GM12878 (cell line): ENCODE measurements around the gene SLC35A2. TPM values are rescaled to one million over a fixed set of nuclear protein-coding genes. Genes with fewer than 3 reads are reported as not detected.

Experiments
- ATF7 ChIP-seq: fragments of 450-650 bp; IDR thresholded peaks from 2 replicates; pipeline ENCODE4 v1.6.1; 2016; ENCODE audit warnings: low read depth, mild to moderate bottlenecking
- BMI1 ChIP-seq: fragments of 450-650 bp; IDR thresholded peaks from 2 replicates; pipeline ENCODE4 v1.6.1; 2016; ENCODE audit warnings: mild to moderate bottlenecking, moderate library complexity, borderline replicate concordance
- CREM ChIP-seq: IDR thresholded peaks from 2 replicates; pipeline ENCODE4 v1.6.1; 2014; ENCODE audit warnings: antibody characterized with exemption, low read depth
- JUNB ChIP-seq: IDR thresholded peaks from 2 replicates; pipeline ENCODE4 v1.6.1; 2016; ENCODE audit warnings: antibody characterized with exemption, mild to moderate bottlenecking
- MXI1 ChIP-seq: fragments of 150-350 bp; IDR thresholded peaks from 2 replicates; pipeline ENCODE4 v1.6.1; 2011; ENCODE audit warnings: low read depth, mild to moderate bottlenecking, inconsistent platforms, low read length, improper control_type of control experiment
- NR2C2 ChIP-seq: IDR thresholded peaks from 2 replicates; pipeline ENCODE4 v1.6.1; 2011; ENCODE audit warnings: borderline replicate concordance, low read depth; ENCODE audit not compliant: control insufficient read depth, insufficient read length
- PML ChIP-seq: IDR thresholded peaks from 2 replicates; pipeline ENCODE4 v1.6.1; 2012; ENCODE audit warnings: low read length, inconsistent platforms
- POLR2AphosphoS2 ChIP-seq: IDR thresholded peaks from 2 replicates; pipeline ENCODE4 v1.6.1; 2011; ENCODE audit warnings: low read depth, mild to moderate bottlenecking, low read length, improper control_type of control experiment, moderate library complexity
- SMAD5 ChIP-seq: IDR thresholded peaks from 2 replicates; pipeline ENCODE4 v1.6.1; 2016; ENCODE audit warnings: antibody characterized with exemption, low read depth
- SMC3 ChIP-seq: IDR thresholded peaks from 2 replicates; pipeline ENCODE4 v1.6.1; 2011; ENCODE audit warnings: low read length, improper control_type of control experiment, borderline replicate concordance
- WRNIP1 ChIP-seq: IDR thresholded peaks from 2 replicates; pipeline ENCODE4 v1.6.1; 2011; ENCODE audit warnings: low read depth, low read length, improper control_type of control experiment, borderline replicate concordance
- YBX1 ChIP-seq: fragments of 450-650 bp; IDR thresholded peaks from 2 replicates; pipeline ENCODE4 v1.6.1; 2016; ENCODE audit warnings: antibody characterized with exemption
- ZNF217 ChIP-seq: fragments of 450-650 bp; IDR thresholded peaks from 2 replicates; pipeline ENCODE4 v1.6.1; 2017; ENCODE audit warnings: antibody characterized with exemption, mild to moderate bottlenecking
- polyA plus RNA-seq, 11 experiments: library from polyadenylated mRNA; depleted of rRNA in 4 of 11; unstranded in 6 of 11; stranded (reverse) in 5 of 11; fragments of >200 nt; fragmentation: Nextera tagmentation in 4 of 11; fragmentation: Illumina TruSeq in 1 of 11; extraction: Ambion mirVana in 4 of 11; extraction: Trizol in 1 of 11; gene quantifications; 1 replicate in 1 of 11; 2 replicates in 10 of 11; pipeline versions ENCODE4 v1.2.1 to v1.2.3, GENCODE V29; 2011 to 2016; ENCODE audit warnings: inconsistent platforms in 2 of 11, missing spikeins in 2 of 11, low read depth in 1 of 11
- total RNA-seq, 4 experiments: library from RNA; depleted of rRNA in 3 of 4; stranded (reverse); fragments of >200 nt in 3 of 4; fragmentation: Illumina TruSeq in 1 of 4; extraction: Trizol in 1 of 4; gene quantifications; 2 replicates each; pipeline versions ENCODE4 v1.2.1 to v1.2.3, GENCODE V29; 2013 to 2021
- TF ChIP-seq, protein P1 (sequence below): fragments of 150-350 bp; IDR thresholded peaks from 2 replicates; pipeline ENCODE4 v1.6.1; 2016; ENCODE audit warnings: low read depth, low read length
- TF ChIP-seq, protein P2 (sequence below): IDR thresholded peaks from 2 replicates; pipeline ENCODE4 v1.6.1; 2011; ENCODE audit warnings: borderline replicate concordance, low read depth, mild to moderate bottlenecking, moderate library complexity, low read length; ENCODE audit not compliant: insufficient read depth, poor library complexity, severe bottlenecking
- TF ChIP-seq, protein P3 (sequence below): IDR thresholded peaks from 2 replicates; pipeline ENCODE4 v1.6.1; 2012; ENCODE audit warnings: improper control_type of control experiment, low read depth, low read length; ENCODE audit not compliant: insufficient replicate concordance
- TF ChIP-seq, protein P4 (sequence below): IDR thresholded peaks from 2 replicates; pipeline ENCODE4 v1.6.1; 2012; ENCODE audit warnings: low read depth, low read length, improper control_type of control experiment

Gene SLC35A2
- total and polyA plus RNA-seq, 10 of the 15 experiments (the other 5 are each of a cell fraction or from before 2014, with no cell fraction given) = 2.1 to 27.4 (median 14.9) TPM

DNA sequence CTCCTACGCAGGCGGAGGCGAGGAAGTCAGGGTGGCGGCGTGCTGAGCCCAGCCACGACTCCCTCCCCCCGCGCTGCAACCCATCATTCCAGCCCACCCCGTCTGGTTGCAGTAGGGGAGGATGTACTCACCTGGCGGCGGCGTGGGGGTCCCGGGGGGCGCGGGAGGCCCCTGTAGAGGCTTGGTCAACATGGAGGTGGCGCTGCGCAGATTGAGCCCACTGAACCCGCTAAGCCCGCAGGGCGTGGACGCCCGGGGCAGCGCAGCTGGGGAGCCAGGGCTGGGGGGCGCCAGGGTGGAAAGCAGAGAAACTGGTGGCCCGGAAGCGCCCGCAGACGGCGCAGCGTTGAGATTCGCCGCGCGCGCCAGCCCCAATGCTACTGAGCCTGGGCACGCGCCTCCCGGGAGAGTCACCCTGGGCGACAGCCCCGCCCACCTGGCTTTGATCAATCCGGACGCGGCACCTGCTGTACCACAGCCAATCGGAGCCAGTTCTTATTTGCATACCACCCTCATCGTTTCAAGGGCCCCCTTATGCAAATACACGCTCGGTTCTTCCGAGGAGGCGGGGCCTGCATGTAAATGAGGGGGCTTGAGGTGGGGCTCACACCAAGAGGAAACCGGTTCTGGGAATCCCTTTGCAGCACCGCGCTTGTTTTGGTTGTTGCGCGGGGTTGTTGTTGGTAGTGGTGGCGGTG, 7.3 kb upstream of the SLC35A2 start, which contains the start of gene PIM2 (continued):
- peak; percentile 97 for TF ChIP-seq POLR2AphosphoS2
- TF ChIP-seq, protein P1, sequence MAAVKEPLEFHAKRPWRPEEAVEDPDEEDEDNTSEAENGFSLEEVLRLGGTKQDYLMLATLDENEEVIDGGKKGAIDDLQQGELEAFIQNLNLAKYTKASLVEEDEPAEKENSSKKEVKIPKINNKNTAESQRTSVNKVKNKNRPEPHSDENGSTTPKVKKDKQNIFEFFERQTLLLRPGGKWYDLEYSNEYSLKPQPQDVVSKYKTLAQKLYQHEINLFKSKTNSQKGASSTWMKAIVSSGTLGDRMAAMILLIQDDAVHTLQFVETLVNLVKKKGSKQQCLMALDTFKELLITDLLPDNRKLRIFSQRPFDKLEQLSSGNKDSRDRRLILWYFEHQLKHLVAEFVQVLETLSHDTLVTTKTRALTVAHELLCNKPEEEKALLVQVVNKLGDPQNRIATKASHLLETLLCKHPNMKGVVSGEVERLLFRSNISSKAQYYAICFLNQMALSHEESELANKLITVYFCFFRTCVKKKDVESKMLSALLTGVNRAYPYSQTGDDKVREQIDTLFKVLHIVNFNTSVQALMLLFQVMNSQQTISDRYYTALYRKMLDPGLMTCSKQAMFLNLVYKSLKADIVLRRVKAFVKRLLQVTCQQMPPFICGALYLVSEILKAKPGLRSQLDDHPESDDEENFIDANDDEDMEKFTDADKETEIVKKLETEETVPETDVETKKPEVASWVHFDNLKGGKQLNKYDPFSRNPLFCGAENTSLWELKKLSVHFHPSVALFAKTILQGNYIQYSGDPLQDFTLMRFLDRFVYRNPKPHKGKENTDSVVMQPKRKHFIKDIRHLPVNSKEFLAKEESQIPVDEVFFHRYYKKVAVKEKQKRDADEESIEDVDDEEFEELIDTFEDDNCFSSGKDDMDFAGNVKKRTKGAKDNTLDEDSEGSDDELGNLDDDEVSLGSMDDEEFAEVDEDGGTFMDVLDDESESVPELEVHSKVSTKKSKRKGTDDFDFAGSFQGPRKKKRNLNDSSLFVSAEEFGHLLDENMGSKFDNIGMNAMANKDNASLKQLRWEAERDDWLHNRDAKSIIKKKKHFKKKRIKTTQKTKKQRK = no peak
- no peak for TF ChIP-seq BMI1
- TF ChIP-seq SMC3 = no peak
- no peak for TF ChIP-seq ATF7
- no peak for TF ChIP-seq NR2C2
- TF ChIP-seq, protein P2, sequence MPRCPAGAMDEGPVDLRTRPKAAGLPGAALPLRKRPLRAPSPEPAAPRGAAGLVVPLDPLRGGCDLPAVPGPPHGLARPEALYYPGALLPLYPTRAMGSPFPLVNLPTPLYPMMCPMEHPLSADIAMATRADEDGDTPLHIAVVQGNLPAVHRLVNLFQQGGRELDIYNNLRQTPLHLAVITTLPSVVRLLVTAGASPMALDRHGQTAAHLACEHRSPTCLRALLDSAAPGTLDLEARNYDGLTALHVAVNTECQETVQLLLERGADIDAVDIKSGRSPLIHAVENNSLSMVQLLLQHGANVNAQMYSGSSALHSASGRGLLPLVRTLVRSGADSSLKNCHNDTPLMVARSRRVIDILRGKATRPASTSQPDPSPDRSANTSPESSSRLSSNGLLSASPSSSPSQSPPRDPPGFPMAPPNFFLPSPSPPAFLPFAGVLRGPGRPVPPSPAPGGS = no peak
- no peak for TF ChIP-seq YBX1
- peak; percentile 88 for TF ChIP-seq MXI1
- TF ChIP-seq JUNB = no peak
- no peak for TF ChIP-seq WRNIP1
- TF ChIP-seq CREM = peak; percentile 31; the same call in 1 of the 2 replicates
- peak; percentile 72 for TF ChIP-seq PML
- TF ChIP-seq, protein P3, sequence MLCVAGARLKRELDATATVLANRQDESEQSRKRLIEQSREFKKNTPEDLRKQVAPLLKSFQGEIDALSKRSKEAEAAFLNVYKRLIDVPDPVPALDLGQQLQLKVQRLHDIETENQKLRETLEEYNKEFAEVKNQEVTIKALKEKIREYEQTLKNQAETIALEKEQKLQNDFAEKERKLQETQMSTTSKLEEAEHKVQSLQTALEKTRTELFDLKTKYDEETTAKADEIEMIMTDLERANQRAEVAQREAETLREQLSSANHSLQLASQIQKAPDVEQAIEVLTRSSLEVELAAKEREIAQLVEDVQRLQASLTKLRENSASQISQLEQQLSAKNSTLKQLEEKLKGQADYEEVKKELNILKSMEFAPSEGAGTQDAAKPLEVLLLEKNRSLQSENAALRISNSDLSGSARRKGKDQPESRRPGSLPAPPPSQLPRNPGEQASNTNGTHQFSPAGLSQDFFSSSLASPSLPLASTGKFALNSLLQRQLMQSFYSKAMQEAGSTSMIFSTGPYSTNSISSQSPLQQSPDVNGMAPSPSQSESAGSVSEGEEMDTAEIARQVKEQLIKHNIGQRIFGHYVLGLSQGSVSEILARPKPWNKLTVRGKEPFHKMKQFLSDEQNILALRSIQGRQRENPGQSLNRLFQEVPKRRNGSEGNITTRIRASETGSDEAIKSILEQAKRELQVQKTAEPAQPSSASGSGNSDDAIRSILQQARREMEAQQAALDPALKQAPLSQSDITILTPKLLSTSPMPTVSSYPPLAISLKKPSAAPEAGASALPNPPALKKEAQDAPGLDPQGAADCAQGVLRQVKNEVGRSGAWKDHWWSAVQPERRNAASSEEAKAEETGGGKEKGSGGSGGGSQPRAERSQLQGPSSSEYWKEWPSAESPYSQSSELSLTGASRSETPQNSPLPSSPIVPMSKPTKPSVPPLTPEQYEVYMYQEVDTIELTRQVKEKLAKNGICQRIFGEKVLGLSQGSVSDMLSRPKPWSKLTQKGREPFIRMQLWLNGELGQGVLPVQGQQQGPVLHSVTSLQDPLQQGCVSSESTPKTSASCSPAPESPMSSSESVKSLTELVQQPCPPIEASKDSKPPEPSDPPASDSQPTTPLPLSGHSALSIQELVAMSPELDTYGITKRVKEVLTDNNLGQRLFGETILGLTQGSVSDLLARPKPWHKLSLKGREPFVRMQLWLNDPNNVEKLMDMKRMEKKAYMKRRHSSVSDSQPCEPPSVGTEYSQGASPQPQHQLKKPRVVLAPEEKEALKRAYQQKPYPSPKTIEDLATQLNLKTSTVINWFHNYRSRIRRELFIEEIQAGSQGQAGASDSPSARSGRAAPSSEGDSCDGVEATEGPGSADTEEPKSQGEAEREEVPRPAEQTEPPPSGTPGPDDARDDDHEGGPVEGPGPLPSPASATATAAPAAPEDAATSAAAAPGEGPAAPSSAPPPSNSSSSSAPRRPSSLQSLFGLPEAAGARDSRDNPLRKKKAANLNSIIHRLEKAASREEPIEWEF = no peak
- peak; percentile 78 for TF ChIP-seq SMAD5
- TF ChIP-seq, protein P4, sequence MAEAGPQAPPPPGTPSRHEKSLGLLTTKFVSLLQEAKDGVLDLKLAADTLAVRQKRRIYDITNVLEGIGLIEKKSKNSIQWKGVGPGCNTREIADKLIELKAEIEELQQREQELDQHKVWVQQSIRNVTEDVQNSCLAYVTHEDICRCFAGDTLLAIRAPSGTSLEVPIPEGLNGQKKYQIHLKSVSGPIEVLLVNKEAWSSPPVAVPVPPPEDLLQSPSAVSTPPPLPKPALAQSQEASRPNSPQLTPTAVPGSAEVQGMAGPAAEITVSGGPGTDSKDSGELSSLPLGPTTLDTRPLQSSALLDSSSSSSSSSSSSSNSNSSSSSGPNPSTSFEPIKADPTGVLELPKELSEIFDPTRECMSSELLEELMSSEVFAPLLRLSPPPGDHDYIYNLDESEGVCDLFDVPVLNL = no peak
- TF ChIP-seq ZNF217 = no peak
